NCI-H446 treated with DMSO at 0.1 percent for 48 hours (cell line): ENCODE data around the gene FOXL2NB.
A peak's percentile ranks its signal among the peaks of the same experiment; 100 is the strongest.
"Not testable (repeated sequence)": the region's sequence is repeated elsewhere in the genome, so short reads cannot be mapped to it uniquely, and the experiment has no call there.

Experiments
- DNase-seq: peaks from one replicate; lab custom pipeline; 2025; lab: John Stamatoyannopoulos, UW

Gene FOXL2NB

DNA sequence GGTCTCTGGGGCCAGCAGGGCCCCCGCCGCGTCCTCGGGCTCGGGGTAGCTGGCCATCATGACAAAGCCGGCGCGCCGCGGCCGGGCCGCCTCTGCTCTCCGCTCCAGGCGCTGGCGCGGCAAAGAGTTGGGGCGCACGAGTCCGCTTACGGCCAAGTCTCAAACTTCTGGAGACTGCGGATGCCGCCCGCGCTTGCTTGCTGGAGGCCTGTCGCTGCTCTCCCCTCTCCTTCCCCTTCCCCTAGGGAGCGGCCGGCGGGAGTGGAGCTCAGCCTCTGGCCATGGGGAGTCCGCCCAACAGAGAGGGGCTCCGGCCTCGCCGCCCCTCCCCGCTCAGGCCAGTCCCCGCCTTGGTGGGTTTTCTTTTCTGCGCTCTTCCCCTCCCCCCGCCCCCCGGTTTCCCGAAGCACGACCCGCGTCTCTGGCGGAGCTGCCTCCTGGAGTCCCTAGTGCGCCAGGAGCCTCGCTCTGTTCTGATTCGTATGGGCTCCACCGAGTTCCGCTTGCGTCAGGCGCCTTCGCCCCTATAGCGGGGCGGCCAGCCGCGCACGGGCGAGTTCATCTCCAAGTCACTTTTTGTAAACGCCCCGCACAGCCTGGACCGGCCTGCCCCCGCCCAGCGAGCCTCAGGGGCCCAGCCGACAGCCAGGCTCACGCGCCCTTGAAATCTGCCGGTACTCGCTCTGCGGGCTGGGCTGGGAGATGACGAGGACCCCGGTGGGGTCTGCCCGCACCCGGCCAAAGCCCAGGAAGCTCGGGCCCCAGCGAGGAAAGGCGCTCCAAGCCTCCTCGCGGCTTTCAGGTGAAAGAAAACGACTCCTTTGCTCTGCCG lies at the start of gene FOXL2NB, which contains the start of gene FOXL2:
Gene FOXL2NB, plus strand, starts transcription at position 555 of the 832 bp plus-strand sequence. Its CDS starts 148 bp downstream, at position 703.
Gene FOXL2, minus strand, starts transcription at position 475 of the 832 bp plus-strand sequence. Its CDS starts 415 bp downstream, at position 60.
- DNase-seq, result no peak

DNA sequence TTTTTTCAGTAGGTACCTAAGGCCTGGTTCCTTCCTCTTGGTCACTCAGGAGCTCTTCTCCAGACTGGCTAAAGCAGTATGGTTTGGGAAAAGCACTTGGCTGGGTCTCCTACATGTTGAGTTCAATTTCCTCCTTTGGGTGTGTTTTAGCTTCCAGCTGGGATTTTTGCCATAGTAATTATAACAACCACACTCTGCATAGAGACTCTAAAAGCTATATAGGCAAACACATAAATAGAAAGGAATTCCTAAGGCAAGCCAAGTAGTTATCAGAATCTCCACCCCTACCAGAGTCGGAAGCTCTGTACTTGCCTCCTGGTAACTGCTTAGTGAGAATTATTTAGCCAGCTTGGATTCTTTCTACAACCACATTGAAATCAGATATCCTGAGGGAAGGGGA lies 48.7 kb upstream of the FOXL2NB start:
- DNase-seq, result no peak

DNA sequence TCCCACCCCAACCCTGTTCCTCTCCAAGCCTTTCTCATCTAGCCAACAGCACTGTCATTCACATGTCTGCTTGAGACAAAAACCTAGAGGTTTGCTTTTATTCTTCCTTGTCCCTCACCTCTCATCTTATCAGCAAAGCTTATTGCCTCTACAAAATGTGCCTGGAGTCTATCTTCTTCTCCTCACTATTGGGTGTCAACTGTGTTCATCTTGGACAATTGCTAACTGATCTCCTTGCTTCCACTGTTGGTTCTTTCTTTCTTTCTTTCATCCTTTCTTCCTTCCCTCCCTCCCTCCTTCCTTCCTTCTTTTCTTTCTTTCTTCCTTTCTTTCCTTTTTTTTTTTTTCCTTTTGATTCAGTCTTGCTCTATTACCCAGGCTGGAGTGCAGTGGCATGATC lies 48.3 kb upstream of the FOXL2NB start:
- no peak for DNase-seq

DNA sequence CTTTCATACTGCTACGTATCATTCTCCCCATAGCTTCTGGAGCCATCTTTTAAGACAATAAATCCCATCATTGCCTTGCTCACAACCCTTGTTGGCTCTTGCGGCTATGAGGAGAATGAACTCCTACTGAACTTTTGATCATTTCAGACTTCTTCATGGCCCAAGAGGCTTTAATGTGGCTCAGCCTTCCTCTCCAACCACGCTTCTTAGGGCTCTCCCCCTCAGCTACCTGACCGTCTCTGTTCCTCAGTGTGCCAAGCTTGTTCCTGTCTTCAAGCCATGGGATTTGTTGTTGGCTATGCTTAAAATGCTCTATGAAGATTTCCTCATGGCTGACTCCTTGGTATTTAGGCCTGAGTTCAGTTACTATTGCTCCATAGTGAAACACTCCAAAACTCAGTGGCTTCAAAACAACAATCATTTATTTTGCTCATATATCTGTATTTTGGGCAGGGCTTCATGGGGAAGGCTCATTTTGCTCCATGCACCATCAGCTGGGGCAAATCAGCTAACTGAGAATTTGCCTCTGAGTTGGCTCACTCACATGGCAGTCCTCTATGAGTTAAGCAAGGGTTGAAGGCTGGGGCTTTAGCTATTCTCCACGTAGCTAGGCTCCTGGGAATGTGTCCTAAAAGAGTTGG lies 47.5 kb upstream of the FOXL2NB start:
- no peak for DNase-seq

DNA sequence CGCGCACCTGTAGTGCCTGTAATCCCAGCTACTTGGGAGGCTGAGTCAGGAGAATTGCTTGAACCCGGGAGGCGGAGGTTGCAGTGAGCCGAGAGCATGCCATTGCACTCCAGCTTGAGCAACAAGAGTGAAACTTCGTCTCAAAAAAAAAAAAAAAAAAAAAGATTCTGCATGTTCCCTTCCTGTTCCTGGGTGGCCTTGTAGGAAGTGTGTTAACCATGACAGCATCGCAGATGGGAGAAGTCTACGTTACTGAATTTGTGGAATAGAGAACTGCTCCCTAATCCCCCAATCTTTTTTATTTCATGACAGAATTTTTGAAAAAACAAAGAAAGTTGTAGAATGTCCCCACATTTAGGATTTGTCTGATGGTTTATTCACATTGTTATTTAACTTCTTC lies 45.5 kb upstream of the FOXL2NB start:
- DNase-seq, result no peak

DNA sequence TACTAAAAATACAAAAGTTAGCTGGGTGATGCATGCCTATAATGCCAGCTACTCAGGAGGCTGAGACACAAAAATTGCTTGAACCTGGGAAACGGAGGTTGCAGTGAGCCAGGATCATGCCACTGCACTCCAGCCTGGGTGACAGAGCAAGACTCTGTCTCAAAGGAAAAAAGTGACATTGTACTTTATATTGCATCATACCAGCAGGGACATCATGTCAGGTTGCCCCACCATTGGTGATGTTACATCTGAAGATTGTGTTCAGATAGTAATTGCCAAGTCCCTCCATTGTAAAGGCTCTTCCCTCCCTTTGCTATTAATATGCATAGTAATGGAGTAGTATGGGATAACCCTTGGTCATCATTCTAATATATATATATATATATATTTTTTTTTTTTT lies 44.8 kb upstream of the FOXL2NB start:
- no peak for DNase-seq

DNA sequence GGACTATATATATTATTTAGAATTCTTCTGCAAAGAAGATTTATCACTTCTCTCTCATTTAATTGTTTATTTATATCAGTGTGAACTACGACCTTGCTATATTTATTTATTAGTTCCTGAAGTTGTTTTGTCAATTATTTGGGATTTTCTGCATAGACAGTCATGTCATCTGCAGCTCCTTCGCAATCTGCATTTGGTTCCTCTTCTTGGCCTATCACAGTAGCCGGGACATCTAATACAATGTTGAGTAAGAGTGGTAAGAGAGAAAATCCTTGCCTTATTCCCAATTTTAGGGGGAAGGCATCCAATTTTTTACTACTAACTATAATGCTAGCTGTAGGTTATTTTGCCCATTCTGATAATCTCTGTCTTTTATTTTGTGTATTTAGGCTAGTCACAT lies 39.5 kb upstream of the FOXL2NB start:
- DNase-seq, result no peak

DNA sequence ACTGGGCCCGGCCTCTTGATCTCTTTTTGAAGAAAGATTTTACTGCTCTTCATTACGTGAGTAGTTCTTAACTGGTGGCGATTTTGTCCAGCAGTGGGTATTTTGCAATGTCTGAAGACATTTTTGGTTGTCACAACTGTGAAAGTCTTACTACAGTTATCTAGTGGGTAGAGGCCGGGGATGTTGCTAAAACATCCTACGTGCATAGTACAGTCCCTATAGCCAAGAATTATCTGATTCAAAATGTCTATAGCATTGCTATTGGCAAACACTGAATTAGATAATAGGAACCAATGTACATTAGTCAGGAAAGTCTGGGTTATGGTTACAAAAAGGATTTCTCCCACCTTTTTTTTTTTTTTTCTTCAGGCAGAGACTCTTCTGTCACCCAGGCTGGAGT lies 38.2 kb upstream of the FOXL2NB start:
- DNase-seq, result no peak

DNA sequence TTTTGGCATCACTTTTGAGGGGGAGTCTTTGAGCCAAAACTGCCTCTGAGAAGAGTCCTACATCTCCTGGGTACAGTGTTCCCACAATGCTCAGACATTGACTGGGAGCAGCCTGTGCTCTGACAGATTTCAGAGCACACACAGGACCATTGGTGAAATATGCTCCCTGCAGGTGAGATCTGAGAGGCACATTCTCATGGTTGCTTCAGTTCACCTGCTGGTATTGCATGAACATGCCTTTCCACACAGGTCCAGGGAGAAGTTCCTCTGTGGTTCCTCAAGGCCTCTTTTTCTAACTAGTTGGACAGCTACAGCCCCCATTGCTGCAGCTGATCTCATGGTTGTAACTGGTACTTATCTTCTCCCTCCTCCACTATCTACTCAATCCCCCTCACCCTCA lies 37.1 kb upstream of the FOXL2NB start:
- DNase-seq, result no peak

DNA sequence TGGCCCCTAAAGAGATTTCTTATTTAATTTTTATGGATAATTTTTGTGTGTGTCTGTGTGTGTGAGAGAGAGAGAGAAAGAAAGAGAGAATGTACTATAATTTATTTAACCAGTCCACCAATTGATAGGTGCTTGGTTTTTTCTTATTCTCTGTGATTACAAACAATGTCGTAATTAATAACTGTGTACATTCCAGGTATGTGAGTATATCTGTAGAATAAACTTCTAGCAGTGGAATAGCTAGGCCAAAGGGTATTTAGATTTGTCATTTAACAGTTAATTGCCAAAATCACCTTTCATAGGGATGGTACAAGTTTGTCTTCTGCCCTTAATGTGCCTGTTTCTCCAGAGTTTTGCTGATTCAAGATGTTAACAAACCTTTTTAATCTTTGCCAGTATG lies 35.4 kb upstream of the FOXL2NB start:
- DNase-seq, result no peak

DNA sequence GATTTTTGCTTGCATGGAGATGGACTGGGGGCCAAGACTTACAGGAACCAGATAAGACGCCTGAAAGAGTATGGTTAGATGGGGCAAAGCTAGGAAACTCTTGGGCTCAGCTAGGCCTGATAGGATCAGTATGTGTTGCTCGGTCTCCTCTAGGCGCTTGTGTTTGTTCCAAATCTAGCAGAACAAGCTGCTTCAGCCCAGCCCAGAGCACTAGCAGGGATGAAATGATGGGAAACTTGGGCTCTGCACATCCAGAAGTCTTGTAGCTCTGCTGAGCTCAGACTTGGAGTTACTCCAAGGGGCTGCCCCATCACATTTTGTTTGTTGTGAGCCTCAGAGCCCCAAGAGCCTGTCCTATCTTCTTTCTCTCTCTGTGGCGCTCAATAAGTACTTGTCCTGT lies 34.8 kb upstream of the FOXL2NB start:
- no peak for DNase-seq

DNA sequence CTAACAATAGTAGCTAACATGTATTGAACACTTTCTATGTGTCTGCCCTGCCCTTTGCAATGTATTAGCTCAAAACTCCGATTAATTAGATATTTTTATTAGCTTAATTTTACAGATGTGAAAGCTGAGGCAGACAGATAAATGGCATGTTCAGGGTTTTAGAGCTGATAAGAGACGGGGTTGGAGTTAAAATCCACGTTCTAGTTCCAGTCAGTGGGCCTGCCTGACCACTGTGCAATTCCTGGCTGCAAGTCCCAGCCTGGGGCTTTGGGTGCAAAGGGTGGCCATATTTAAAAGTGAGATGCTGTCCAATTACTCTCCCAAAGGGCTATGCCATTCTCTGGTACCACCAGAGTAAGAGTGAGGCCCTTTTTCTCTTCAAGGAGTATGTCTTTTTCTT lies 33.3 kb upstream of the FOXL2NB start:
- DNase-seq, result no peak

DNA sequence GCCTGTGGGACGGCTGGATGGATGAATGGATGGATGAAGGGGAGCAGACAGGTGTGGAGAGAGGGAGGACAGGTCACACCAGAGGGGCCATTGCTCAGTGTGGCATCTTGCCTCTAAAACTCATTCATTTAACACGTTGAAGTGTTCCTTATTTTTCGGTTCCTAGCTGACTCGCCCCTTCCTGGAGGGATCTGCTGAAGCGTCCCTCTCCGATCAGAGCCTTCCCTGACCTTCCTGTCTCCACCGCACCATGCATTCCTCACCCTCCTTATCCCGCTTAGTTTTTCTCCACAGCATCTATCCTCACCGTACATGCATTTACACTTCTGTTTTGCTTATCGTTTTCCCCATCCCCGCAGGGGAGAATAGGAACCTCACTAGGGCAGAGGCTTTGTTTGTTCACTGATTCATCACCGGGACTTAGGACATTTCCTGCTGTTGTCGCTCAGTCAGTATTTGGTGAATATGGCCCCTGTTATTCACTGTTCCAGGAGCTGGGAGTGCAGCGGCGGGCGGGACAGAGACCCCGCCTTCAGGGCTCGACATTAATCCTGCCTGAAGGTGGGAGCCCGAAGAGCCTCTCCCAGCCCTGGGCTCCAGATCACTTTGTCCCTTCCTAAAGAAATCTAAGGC lies 32.0 kb upstream of the FOXL2NB start:
- no peak for DNase-seq

DNA sequence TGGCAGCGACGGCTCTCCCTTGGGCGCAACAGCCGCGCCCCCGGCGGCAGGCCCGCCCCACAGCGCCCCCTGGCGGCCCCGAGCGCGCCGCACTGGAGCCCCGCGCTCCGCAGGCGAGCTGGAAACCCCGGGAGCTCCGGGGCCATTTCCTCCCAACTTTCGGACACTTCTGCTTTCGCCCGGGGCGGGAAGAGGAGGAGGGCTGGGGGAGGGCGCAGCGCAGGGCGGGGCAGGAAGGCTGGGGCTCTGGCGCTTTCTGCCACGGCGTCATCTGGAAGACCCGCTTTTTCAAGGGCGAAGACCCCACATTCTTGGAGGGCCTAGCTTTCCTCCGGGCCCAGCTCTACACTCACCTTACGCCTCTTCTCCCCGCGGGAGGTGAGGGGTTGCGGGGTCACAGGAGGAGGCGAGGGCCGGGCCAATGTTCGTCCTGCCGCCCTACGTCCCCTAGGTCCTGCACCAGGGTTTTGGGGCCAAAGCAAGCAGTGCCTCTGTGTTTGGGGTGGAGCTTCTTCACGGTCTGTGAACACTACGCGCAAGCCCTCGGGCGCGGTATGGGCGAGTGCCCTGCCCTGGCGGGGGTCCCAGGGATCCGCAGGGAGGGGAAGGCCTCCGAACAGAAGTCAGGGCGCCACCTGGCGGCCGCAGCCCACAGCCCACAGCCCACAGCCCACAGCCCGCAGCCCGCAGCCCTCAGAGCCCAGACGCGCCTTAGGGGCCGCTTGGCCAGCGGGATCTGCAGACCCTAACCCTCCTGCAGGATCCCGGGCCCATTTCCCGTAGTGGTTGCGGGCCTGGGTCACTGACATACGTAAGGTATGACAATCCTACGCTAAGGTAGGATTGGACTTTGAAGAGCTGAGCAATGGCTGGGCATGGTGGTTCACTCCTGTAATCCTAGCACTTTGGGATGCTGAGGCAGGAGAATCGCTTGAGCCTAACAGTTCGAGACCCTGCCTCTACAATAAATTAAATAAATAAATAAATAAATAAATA lies 31.2 kb upstream of the FOXL2NB start:
- peak; percentile 82 for DNase-seq

DNA sequence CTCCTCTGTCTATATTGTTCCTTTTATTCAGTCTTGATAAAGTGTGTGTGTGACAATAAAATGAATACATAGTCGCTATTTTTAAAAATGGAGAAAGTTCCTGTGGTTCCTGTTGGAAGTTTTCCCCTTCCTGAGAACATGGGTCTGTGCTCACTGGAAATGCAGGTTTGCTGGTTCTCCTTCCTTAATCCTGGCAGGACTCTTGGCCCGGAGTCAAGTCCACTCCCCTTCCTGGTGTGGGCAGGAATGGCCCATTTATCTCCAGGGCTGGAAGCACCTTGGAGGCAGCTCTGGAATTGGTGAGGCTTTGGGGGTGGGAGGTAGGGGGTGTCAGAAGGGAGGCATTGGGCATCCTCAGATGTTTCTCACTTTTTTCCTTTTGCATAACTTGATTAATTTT lies 30.2 kb upstream of the FOXL2NB start:
- no peak for DNase-seq

DNA sequence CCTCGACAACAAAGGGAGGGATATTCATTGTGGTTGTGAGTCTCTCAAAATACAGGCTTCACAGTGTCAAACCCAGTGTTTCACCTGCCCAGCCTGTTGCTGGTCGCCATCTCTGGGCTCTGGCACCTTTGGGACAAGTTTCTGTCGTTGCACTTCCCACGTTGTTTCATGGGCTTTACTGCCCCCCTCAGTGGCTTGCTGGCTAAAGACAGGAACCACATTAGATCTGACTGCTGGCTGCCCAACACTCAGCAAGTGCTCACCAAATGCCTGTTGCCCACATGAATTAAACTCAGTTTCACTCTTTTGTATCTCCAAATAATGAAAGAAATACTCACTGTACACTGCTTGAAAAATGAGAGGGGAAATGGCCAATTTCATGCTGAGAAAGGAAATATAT lies 27.7 kb upstream of the FOXL2NB start:
- no peak for DNase-seq

DNA sequence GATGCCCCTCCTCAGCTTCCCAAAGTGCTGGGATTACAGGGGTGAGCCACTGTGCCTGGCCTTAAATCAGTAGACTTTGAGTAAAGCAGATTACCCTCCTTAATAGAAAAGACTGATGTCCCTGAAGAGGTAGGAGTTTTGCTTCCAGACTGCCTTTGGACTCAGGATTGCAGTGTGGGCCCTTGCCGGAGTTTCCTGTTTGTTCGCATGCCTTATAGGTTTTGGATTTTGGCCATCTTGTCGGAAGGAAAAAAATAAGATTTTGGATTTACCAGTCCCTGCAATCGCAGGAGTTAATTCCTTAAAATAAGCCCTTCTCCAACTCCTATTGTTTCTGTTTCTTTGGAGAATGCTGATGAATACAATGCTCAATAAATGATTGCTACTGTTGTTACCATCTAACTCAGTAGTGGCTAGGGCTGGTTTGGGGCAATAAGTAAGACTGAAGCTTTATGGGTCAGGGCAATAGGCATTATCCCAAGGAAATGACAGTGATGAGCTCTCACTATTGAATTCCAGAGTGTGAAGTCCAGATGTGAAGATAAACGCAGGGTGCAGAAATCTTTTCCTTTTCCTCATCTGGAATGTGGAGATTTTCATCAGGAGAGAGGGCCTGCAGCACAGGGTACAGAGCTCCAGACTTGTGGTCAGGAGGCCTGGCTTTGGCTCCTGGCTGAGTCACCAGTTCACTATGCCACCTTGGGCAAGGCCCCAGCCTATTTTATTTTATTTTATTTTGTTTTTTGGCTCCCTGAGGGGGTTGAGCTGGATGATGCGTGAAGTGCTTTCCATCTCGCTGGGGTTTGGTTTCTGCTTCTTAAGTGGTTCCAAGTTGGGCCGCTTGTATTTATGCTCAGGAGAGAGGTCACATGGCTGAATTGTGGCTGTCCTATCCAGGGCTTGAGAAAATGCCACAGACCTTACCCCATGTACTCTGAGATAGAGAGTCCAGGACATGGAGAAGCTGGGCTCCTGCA lies 25.4 kb upstream of the FOXL2NB start:
- DNase-seq, result no peak

DNA sequence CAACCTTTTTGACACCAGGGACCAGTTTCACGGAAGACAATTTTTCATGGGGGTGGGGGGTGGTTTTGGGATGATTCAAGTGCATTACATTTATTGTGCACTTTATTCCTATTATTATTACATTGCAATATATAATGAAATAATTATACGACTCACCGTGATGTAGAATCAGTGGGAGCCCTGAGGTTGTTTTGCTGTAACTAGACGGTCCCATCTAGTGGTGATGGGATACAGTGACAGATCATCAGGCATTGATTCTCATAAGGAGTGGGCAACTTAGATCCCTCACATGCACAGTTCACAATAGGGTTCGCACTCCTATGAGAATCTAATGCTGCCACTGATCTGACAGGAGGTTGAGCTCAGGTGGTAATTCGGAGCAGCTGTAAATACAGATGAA lies 24.6 kb upstream of the FOXL2NB start:
- DNase-seq, result not testable (repeated sequence)

DNA sequence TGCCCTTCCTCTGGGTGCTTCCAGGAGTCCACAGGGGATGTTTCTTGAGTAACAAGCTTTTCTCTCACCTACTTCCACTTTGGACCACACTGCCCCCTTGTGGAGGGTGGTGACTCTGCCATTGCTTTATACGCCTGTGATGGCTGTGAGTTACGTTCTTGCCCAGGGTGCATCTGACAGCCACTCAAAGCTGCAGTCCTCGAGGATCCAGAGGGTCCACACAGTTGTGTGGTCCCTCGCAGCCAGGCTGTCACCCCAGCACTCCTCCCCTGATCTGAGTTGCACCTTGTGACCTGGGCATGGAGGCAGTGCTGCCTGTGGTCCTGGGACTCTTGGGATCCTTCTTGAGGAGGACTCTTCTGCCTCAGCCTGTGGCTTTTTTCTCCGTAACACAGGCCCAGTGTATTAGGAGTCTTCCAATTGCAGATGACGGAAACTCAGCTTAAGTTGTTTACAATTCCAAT lies 23.5 kb upstream of the FOXL2NB start:
- DNase-seq, result peak; percentile 61

DNA sequence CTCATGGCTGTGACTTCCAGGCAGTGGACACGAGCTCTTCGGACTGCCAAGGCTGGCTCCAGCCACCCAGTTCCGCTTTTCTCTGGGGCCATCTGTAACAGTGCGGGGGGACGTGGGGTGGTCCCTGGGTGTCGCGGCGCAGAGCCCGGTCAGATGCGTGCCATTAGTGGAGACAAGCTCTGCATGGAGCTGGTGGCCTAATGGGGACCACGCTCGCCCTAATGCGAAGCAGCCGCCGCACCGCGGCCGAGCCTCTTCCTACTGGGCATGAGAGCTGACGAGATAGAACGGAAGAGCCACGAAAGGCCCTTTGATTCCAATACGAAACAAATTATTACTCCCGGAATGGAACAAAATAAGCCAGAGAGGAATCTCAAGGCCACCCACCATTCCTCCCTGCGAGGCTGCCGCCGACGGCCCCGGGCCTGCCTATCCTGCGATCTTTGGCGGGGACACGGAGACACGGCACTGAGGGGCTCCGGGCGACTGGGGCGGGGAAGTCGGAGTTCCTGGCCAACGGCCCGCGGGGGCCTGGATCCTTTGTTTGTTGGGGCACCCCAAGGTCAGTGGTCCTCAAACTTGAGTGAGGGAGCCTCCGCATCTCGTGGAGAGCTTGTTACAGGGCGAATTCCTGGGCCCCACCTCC lies 18.2 kb upstream of the FOXL2NB start:
- DNase-seq, result no peak
